Breast epithelium (tissue), 4 donors: ENCODE data around the gene MNT. TPM values are rescaled to one million over a fixed set of nuclear protein-coding genes. Genes with fewer than 3 reads are reported as not detected.

Experiments
- DNase-seq, 2 donors: peaks; one replicate each; pipeline ENCODE4 v3.0.0-alpha.2; 2019; ENCODE audit warnings: low spot score in 2 of 2
- H3K27ac ChIP-seq, 2 donors: fragments of 200-600 bp; sonication (generic) in 1 of 2; one replicate each; pipeline ENCODE4 v1.5.1; 2016 to 2019; ENCODE audit warnings: mild to moderate bottlenecking in 1 of 2
- H3K27me3 ChIP-seq, 2 donors: fragments of 200-600 bp; sonication (generic) in 1 of 2; one replicate each; pipeline versions ENCODE4 v1.5.1 to v1.6.0; 2017 to 2019; ENCODE audit warnings: control low read depth in 1 of 2, mild to moderate bottlenecking in 1 of 2
- H3K36me3 ChIP-seq: fragments of 200-600 bp; one replicate; pipeline ENCODE4 v1.5.1; 2019
- H3K4me1 ChIP-seq, 2 donors: fragments of 200-600 bp; sonication (generic); one replicate each; pipeline ENCODE4 v1.5.1; 2016 to 2019; ENCODE audit warnings: control low read depth in 1 of 2
- H3K4me3 ChIP-seq, 3 donors: fragments of 200-600 bp; sonication (generic); 1 replicate in 2 of 3; 2 replicates in 1 of 3; pipeline ENCODE4 v1.5.1; 2016 to 2019; ENCODE audit warnings: mild to moderate bottlenecking in 3 of 3, moderate library complexity in 2 of 3
- H3K9me3 ChIP-seq, 2 donors: fragments of 200-600 bp; sonication (generic) in 1 of 2; one replicate each; pipeline ENCODE4 v1.5.1; 2016 to 2019; ENCODE audit warnings: control low read depth in 1 of 2
- CTCF ChIP-seq, 3 donors: fragments of 450-650 bp; IDR thresholded peaks; one replicate each; pipeline ENCODE4 v1.5.1; 2016 to 2017; ENCODE audit warnings: antibody characterized with exemption in 3 of 3, mild to moderate bottlenecking in 3 of 3, moderate library complexity in 3 of 3
- POLR2A ChIP-seq: fragments of 450-650 bp; IDR thresholded peaks from one replicate; pipeline ENCODE4 v1.6.1; 2016; ENCODE audit warnings: antibody characterized with exemption, mild to moderate bottlenecking, moderate library complexity
- POLR2AphosphoS5 ChIP-seq, 3 donors: sonication (generic); formaldehyde crosslinking; IDR thresholded peaks; one replicate each; pipeline ENCODE4 v1.6.1; 2017; ENCODE audit warnings: antibody characterized with exemption in 3 of 3
- intact Hi-C: fragments of 100-400 bp; cut with DNase I; formaldehyde crosslinking; loops from one replicate; pipeline ENCODE4 v1.15.1; 2023; ENCODE audit warnings: low total_unique reads
- total RNA-seq, 3 donors: library from RNA; depleted of rRNA; stranded (reverse); fragments of >200 nt; gene quantifications; one replicate each; pipeline ENCODE4 v1.1.0, GENCODE V29; 2016

MNT gene
- total RNA-seq, 3 donors from 2014 or later: 7.7 to 10.2 (median 8.8) TPM

- intact Hi-C loops: loop anchor here (5.0 kb wide), 1 partner anchor 33 kb away; no protein-coding TSS in a partner anchor
- Histone ChIP-seq H3K9me3 (no peaks in the 10 kb centered on the region), H3K27me3 (no peaks in the 10 kb centered on the region), H3K4me1 (peaks cover 0 to 4% of the 10 kb centered on the region in 2 donors), H3K27ac (peak overlapping the region in 1 of 2 donors; percentile 15), H3K4me3 (no peak overlapping the region), H3K36me3 (peaks cover 7% of the 10 kb centered on the region)
- DNase-seq: no peak
- TF ChIP-seq POLR2A (no peak), CTCF (IDR thresholded peaks at IDR 0.05) (no peak), POLR2AphosphoS5 (IDR thresholded peaks at IDR 0.05) (no peak)
Measured at GRCh38 chr17:2384439-2385127, 16.3 kb downstream of the MNT start.

GRCh38 chr17:2383628-2384167 lies 17.2 kb downstream of the MNT start:
- Histone ChIP-seq H3K27me3 (no peaks in the 10 kb centered on the region), H3K4me3 (no peak overlapping the region), H3K9me3 (no peaks in the 10 kb centered on the region), H3K27ac (peak overlapping the region; percentile 33 to 62), H3K36me3 (peaks cover 7% of the 10 kb centered on the region), H3K4me1 (peaks cover 0 to 4% of the 10 kb centered on the region in 2 donors)
- intact Hi-C loops: loop anchor here (5.0 kb wide), 1 partner anchor 34 kb away; no protein-coding TSS in a partner anchor
- TF ChIP-seq POLR2A (no peak), CTCF (IDR thresholded peaks at IDR 0.05) (no peak), POLR2AphosphoS5 (IDR thresholded peaks at IDR 0.05) (no peak)
- no peak for DNase-seq

DNA sequence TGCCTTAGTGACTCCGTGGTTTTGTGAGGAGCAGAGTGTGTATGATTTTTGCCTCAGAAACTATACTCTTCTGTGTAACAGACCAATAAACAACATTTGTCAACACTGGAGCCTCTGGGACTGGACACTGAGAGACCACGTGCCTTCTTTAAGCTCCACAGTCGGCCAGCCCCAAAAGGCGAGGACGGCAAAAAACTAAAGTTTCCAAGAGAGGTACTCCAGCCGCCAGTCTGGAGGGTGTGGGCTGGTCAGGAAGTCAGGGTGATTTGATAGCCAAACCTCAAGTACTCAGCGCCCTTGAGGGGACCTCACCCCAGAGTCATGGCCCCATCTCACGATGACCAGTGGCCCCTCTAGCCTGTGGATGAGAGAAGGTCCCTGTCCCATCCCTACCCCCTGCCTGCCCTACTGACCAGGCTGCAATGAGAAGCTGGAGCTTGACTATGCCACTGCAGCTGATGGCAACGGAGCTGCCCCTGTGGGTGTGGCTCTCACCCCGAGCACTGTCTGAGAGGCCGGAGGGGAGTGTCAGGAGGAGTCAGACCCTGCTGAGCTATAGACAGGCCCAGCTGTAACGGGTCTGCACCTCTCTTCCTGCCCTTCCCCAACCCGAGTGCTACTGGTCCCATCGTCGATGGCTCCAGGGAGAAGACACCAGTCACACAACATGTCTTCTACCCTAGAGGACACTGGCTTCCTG lies 19.8 kb downstream of the MNT start:
- intact Hi-C loops: loop anchor here (5.0 kb wide), 1 partner anchor 36 kb away; no protein-coding TSS in a partner anchor
- Histone ChIP-seq H3K27ac (peak overlapping the region; percentile 15 to 61), H3K4me3 (no peak overlapping the region), H3K4me1 (peaks cover 0 to 4% of the 10 kb centered on the region in 2 donors), H3K9me3 (no peaks in the 10 kb centered on the region), H3K27me3 (no peaks in the 10 kb centered on the region), H3K36me3 (no peaks in the 10 kb centered on the region)
- no peak for DNase-seq
- TF ChIP-seq CTCF (IDR thresholded peaks at IDR 0.05) (no peak), POLR2AphosphoS5 (IDR thresholded peaks at IDR 0.05) (no peak), POLR2A (no peak)

DNA sequence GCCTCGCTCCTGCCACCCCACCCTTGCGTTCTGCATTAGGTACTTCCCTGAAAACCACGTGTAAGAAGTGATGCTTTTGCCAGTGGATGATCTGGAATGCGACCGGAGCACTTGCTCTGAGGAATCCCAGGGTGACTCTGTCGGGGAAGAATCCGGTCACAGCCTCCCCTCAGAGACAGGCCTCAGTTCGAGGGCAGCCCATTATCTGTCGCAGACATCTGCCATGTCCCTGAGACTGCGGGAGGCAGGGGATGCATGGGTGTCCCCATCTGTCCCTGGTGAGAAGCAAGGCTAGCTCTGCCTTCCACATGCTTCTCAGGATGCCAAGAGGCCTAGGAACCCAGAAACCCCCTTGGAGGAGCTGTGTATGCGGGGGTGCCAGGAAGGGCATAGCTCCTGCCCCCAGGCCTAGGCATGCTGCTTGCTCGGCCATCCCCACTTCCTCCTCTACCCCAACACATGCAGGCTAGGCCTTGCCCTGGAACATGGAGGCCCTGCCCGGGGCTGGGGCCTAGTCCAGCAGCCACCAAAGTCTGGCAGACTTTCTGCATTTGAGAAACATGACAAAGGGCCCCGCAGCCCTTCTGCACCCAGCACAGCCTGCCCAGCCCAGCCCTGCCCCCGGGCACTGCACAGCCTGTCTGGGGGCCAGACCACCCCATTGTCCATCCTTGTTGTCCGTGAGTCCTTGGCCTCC lies 20.5 kb downstream of the MNT start:
- Histone ChIP-seq H3K27ac (peak overlapping the region; percentile 15 to 61), H3K36me3 (no peaks in the 10 kb centered on the region), H3K9me3 (no peaks in the 10 kb centered on the region), H3K4me3 (no peak overlapping the region), H3K4me1 (peaks cover 0 to 4% of the 10 kb centered on the region in 2 donors), H3K27me3 (no peaks in the 10 kb centered on the region)
- no peak for DNase-seq
- TF ChIP-seq POLR2AphosphoS5 (IDR thresholded peaks at IDR 0.05) (no peak), POLR2A (no peak), CTCF (IDR thresholded peaks at IDR 0.05) (no peak)
- intact Hi-C loops: loop anchor here (5.0 kb wide), 1 partner anchor 37 kb away; no protein-coding TSS in a partner anchor
